Measurements from ENCODE around the gene ZCCHC14. TPM values are rescaled to one million over a fixed set of nuclear protein-coding genes. Genes with fewer than 3 reads are reported as not detected.
"Not testable (repeated sequence)": the region's sequence is repeated elsewhere in the genome, so short reads cannot be mapped to it uniquely, and the experiment has no call there.

The ZCCHC14 gene
- total RNA-seq, 4 donors from 2014 or later = 12.9 to 24.7 (median 18.6) TPM

DNA sequence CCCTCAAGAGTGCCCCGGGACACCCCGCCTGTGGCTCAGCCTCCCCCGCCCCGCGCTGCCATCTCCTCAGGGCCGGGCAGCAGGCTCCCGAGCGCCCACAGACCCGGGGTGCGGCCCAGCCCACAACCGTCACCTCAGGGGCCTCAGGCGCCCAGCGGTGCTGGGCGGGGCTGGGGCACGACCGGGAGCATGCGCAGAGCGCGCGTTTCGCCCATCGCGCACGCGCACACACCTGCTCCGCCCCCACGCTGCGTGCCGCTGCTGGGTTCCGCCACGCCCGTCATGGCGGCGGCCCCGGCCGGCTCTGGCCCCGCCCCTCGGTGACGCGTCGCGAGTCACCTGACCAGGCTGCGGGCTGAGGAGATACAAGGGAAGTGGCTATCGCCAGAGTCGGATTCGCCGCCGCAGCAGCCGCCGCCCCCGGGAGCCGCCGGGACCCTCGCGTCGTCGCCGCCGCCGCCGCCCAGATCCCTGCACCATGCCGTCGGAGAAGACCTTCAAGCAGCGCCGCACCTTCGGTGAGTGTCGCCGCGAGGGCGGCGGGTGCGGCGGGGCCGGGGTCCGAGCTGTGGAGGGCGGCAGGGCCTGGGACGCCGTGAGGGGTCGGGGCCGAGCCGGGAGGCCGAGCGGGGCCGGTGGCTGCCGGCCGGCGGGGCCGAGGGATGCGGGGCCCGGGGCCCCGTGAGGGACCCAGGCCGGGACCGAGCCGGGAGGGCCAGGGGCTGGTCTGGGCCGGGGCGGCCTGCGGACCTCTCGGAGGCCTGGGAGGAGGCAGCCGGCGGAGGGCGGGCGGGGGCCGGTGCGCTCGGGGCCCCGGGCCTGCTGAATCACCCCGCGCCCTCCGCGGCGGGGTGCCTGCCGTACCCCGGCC lies 100.6 kb downstream of the ZCCHC14 start, which contains the start of gene MAP1LC3B:
Gene MAP1LC3B (plus strand): TSS at position 387 of the 871 bp plus-strand sequence. CDS start 92 bp downstream, at position 479.
- Histone ChIP-seq H3K9me3 (no peaks in the 10 kb centered on the region), H3K36me3 (no peaks in the 10 kb centered on the region), H3K4me1 (peaks cover 47 to 62% (median 54%) of the 10 kb centered on the region in 4 donors), H3K27me3 (no peaks in the 10 kb centered on the region), H3K4me3 (peak within 1 kb of the TSS; percentile 77 to 92 (median 82)), H3K27ac (replicated peaks in 1 of 4) (peak within 1 kb of the TSS; percentile 97 to 100 (median 99))
- DNase-seq (ENCODE audit: extremely low spot score) = peak; percentile 99
- intact Hi-C loops (cut with DNase I) = loop anchor here (2.0 kb wide), 1 partner anchor 101 kb away; the partner anchor contains the start of gene ZCCHC14
- TF ChIP-seq POLR2AphosphoS5 (IDR thresholded peaks at IDR 0.05) (peak in 1 of 2 donors; percentile 100), CTCF (IDR thresholded peaks at IDR 0.05) (no peak), POLR2A (IDR thresholded peaks at IDR 0.05; ENCODE audit: low read depth) (peak; percentile 94), EP300 (IDR thresholded peaks at IDR 0.05) (no peak)
- 0% methylated on average over 4 of the region's 113 CpGs for WGBS

- H3K4me1 ChIP-seq = peaks cover 53 to 69% (median 58%) of the 10 kb centered on the region in 4 donors
- no peak for DNase-seq (ENCODE audit: extremely low spot score)
Measured at GRCh38 chr16:87391324-87391949, 101.4 kb downstream of the ZCCHC14 start.

GRCh38 chr16:87390641-87391323 lies 102.0 kb downstream of the ZCCHC14 start:
- Histone ChIP-seq H3K27ac (replicated peaks in 1 of 4) (peak overlapping the region; percentile 97 to 100 (median 99)), H3K36me3 (no peaks in the 10 kb centered on the region), H3K27me3 (no peaks in the 10 kb centered on the region), H3K4me3 (peak overlapping the region in 3 of 4 donors; percentile 77 to 84 (median 81)), H3K9me3 (no peaks in the 10 kb centered on the region), H3K4me1 (peaks cover 53 to 69% (median 61%) of the 10 kb centered on the region in 4 donors)
- no peak for DNase-seq (ENCODE audit: extremely low spot score)
- whole genome bisulfite sequencing = 97% methylated on average over 15 of the region's 24 CpGs
- TF ChIP-seq POLR2A (IDR thresholded peaks at IDR 0.05; ENCODE audit: low read depth) (no peak), POLR2AphosphoS5 (IDR thresholded peaks at IDR 0.05) (no peak), CTCF (IDR thresholded peaks at IDR 0.05) (no peak), EP300 (IDR thresholded peaks at IDR 0.05) (no peak)
- intact Hi-C loops (cut with DNase I) = no loop called here

More at GRCh38 chr16:87391324-87391949, 101.4 kb downstream of the ZCCHC14 start:
- Histone ChIP-seq H3K27ac (replicated peaks in 1 of 4) (peak overlapping the region; percentile 97 to 100 (median 99)), H3K36me3 (no peaks in the 10 kb centered on the region), H3K9me3 (no peaks in the 10 kb centered on the region), H3K4me3 (peak overlapping the region; percentile 77 to 92 (median 82)), H3K27me3 (no peaks in the 10 kb centered on the region)
- intact Hi-C loops (cut with DNase I) = no loop called here
- TF ChIP-seq CTCF (IDR thresholded peaks at IDR 0.05) (peak in 1 of 3 experiments; percentile 4), EP300 (IDR thresholded peaks at IDR 0.05) (no peak)
- WGBS = 11% methylated on average over 23 of the region's 44 CpGs

- WGBS = 95% methylated on average over 9 of the region's 9 CpGs
- H3K9me3 ChIP-seq; H3K4me3 ChIP-seq; H3K36me3 ChIP-seq; H3K27me3 ChIP-seq; DNase-seq (ENCODE audit: extremely low spot score); intact Hi-C loops (cut with DNase I): not testable (repeated sequence)
- H3K27ac ChIP-seq (replicated peaks in 1 of 4) = peak overlapping the region in 3 of 4 donors; percentile 84 to 99 (median 98)
- peaks cover 48 to 69% (median 58%) of the 10 kb centered on the region in 4 donors for H3K4me1 ChIP-seq
Measured at GRCh38 chr16:87389914-87390313, 102.9 kb downstream of the ZCCHC14 start.

Data from esophagus muscularis mucosa (tissue), 4 donors.